CD4-positive, alpha-beta T cell (primary cell): ENCODE results near the gene H6PD. TPM values are rescaled to one million over a fixed set of nuclear protein-coding genes. Genes with fewer than 3 reads are reported as not detected.

Experiments
- ATAC-seq: fragments of 200-7000 bp; cut with Tn5 transposase; one replicate; pipeline ENCODE4 v1.10.0; 2022; ENCODE audit warnings: mild to moderate bottlenecking; ENCODE audit not compliant: poor library complexity
- CTCF ChIA-PET: fragments of 350-600 bp; sonication (Branson Sonifier 250); formaldehyde crosslinking; loops from one replicate; lab custom pipeline; 2021; ENCODE audit warnings: antibody characterized with exemption, inconsistent platforms; lab: Charles Lee
- POLR2A ChIA-PET: fragments of 350-600 bp; sonication (Branson Sonifier 250); formaldehyde crosslinking; loops from one replicate; lab custom pipeline; 2021; ENCODE audit warnings: antibody characterized with exemption, inconsistent platforms; lab: Charles Lee
- DNase-seq, 14 experiments: peaks; one replicate each; pipeline ENCODE4 v3.0.0-alpha.2; 2013 to 2020; ENCODE audit warnings: mixed read lengths in 2 of 14
- H3K27ac ChIP-seq, 2 donors: one replicate each; pipeline versions ENCODE4 v1.5.1 to v1.7.0; 2013; ENCODE audit warnings: low read length in 2 of 2, low read depth in 1 of 2, mild to moderate bottlenecking in 1 of 2
- H3K27me3 ChIP-seq, 2 experiments: 1 replicate in 1 of 2; 2 replicates in 1 of 2; pipeline versions ENCODE4 v1.6.1 to v1.7.0; 2013; ENCODE audit warnings: low read length in 2 of 2, control low read depth in 1 of 2, mild to moderate bottlenecking in 1 of 2, moderate library complexity in 1 of 2; ENCODE audit not compliant: insufficient read depth in 2 of 2, control insufficient read depth in 1 of 2
- H3K36me3 ChIP-seq: one replicate; pipeline ENCODE4 v1.6.1; 2013; ENCODE audit warnings: low read length, control low read depth; ENCODE audit not compliant: insufficient read depth
- H3K4me1 ChIP-seq: one replicate; pipeline ENCODE4 v1.6.1; 2013; ENCODE audit warnings: low read length, control low read depth; ENCODE audit not compliant: insufficient read depth
- H3K4me3 ChIP-seq: one replicate; pipeline ENCODE4 v1.5.1; 2013; ENCODE audit warnings: mild to moderate bottlenecking, low read length, moderate library complexity
- H3K9me3 ChIP-seq, 2 experiments: 1 replicate in 1 of 2; 2 replicates in 1 of 2; pipeline versions ENCODE4 v1.6.1 to v1.7.0; 2013; ENCODE audit warnings: low read length in 2 of 2, mild to moderate bottlenecking in 2 of 2, control low read depth in 1 of 2, moderate library complexity in 1 of 2; ENCODE audit not compliant: control insufficient read depth in 1 of 2, insufficient read depth in 1 of 2
- H3K27ac Mint-ChIP-seq: one replicate; pipeline ENCODE4 v1.8.0; 2020; ENCODE audit warnings: mixed read lengths
- H3K27me3 Mint-ChIP-seq: one replicate; pipeline ENCODE4 v1.8.0; 2021; ENCODE audit warnings: mixed read lengths
- H3K36me3 Mint-ChIP-seq: one replicate; pipeline ENCODE4 v1.8.0; 2021; ENCODE audit warnings: low read depth, mixed read lengths
- H3K4me1 Mint-ChIP-seq: one replicate; pipeline ENCODE4 v1.8.0; 2021; ENCODE audit warnings: low read depth, mixed read lengths
- H3K4me3 Mint-ChIP-seq: one replicate; pipeline ENCODE4 v1.8.0; 2020; ENCODE audit warnings: mild to moderate bottlenecking, mixed read lengths
- H3K9me3 Mint-ChIP-seq: one replicate; pipeline ENCODE4 v1.8.0; 2020; ENCODE audit warnings: mixed read lengths
- CTCF ChIP-seq: fragments of 200-600 bp; IDR thresholded peaks from one replicate; pipeline ENCODE4 v1.8.0; 2022; ENCODE audit warnings: antibody characterized with exemption, mild to moderate bottlenecking
- intact Hi-C, 2 experiments: fragments of 100-400 bp; cut with DNase I in 1 of 2; cut with micrococcal nuclease in 1 of 2; formaldehyde crosslinking; loops; one replicate each; pipeline versions ENCODE4 v1.15.1 to v1.9.0; 2023 to 2025; cut with DNase I, micrococcal nuclease
- total RNA-seq, 174 experiments: library from RNA in 2 of 174; stranded (reverse) in 2 of 174; gene quantifications; one replicate each; pipeline ENCODE4 v1.2.3 and lab custom pipeline; 2021 to 2026

H6PD gene
- total RNA-seq, 2 experiments from 2014 or later: 13.6 to 13.9 TPM

GRCh38 chr1:9258629-9259028 is 24.1 kb downstream of the H6PD start:
- DNase-seq: no peak
- no peaks in the 10 kb centered on the region for H3K9me3 ChIP-seq
- intact Hi-C loops: no loop called here
- no peaks in the 10 kb centered on the region for H3K27me3 ChIP-seq
- CTCF ChIA-PET: no interaction called here
- Mint-ChIP-seq H3K27ac (no peak overlapping the region), H3K4me1 (peaks cover 42% of the 10 kb centered on the region), H3K4me3 (no peak overlapping the region), H3K36me3 (peaks cover 59% of the 10 kb centered on the region), H3K27me3 (no peaks in the 10 kb centered on the region), H3K9me3 (no peaks in the 10 kb centered on the region)
- no peak overlapping the region for H3K4me3 ChIP-seq
- POLR2A ChIA-PET: no interaction called here
- TF ChIP-seq CTCF: no peak
- peaks cover 6% of the 10 kb centered on the region for H3K4me1 ChIP-seq
- no peak overlapping the region for H3K27ac ChIP-seq
- peaks cover 23% of the 10 kb centered on the region for H3K36me3 ChIP-seq
- ATAC-seq: no peak

DNA sequence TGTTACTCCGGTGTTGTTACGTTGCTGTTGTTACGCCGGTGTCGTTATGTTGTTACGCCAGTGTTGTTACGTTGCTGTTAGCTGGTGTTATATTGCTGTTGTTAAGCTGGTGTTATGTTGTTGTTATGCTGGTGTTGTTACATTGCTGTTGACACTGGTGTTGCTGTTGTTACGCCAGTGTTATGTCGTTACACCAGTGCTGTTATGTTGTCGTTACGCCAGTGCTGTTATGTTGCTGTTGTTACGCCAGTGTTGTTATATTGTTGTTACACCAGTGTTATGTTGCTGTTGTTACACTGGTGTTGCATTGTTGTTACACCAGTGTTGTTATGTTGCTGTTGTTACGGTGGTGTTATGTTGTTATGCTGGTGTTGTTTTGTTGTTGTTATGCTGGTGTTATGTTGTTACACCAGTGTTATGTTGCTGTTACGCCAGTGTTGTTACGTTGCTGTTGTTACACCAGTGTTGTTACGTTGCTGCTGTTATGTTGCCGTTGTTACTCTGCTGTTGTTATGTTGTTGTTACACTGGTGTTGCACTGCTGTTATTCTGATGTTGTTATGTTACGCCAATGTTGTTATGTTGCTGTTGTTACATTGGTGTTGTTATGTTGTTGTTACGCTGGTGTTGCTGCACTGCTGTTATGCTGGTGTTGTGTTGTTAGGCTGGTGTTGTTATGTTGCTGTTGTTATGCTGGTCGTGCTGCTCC is 25.6 kb downstream of the H6PD start:
- no peak for DNase-seq
- no peak for ATAC-seq
- H3K27me3 ChIP-seq: no peaks in the 10 kb centered on the region

DNA sequence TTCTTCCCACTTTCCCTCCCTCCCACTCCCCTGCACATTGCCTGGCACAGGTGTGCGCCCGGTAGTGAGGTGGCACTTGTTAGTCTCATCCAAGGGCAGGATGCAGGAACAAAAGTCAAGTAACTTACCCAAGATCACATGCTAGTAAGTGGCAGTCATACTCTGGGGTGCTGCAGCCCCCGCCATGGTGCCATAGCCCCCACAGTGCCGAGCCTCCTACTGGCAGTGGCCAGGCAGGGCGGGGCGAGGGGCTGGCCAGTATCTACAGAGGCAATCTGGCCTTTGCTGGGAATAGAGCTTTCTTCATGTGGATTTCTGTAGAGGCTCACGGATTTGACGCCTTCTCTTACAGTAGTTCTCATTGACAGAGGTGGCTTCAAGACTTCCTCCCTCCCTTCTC is 26.9 kb downstream of the H6PD start:
- Mint-ChIP-seq H3K9me3 (no peaks in the 10 kb centered on the region), H3K27me3 (no peaks in the 10 kb centered on the region), H3K4me3 (no peak overlapping the region), H3K4me1 (peaks cover 30% of the 10 kb centered on the region), H3K27ac (no peak overlapping the region), H3K36me3 (peaks cover 69% of the 10 kb centered on the region)
- Histone ChIP-seq H3K27ac (no peak overlapping the region), H3K36me3 (peaks cover 37% of the 10 kb centered on the region), H3K4me1 (peaks cover 4% of the 10 kb centered on the region), H3K27me3 (no peaks in the 10 kb centered on the region), H3K9me3 (no peaks in the 10 kb centered on the region), H3K4me3 (no peak overlapping the region)
- CTCF ChIA-PET: no interaction called here
- no peak for DNase-seq
- intact Hi-C loops: no loop called here
- POLR2A ChIA-PET: no interaction called here
- no peak for TF ChIP-seq CTCF
- no peak for ATAC-seq

More for the DNA sequence above, 25.6 kb downstream of the H6PD start:
- no peak overlapping the region for H3K4me3 Mint-ChIP-seq
- Histone ChIP-seq H3K36me3 (peaks cover 37% of the 10 kb centered on the region), H3K9me3 (no peaks in the 10 kb centered on the region), H3K4me1 (peaks cover 6% of the 10 kb centered on the region), H3K27ac (no peak overlapping the region), H3K4me3 (no peak overlapping the region)
- intact Hi-C loops: no loop called here
- H3K27me3 Mint-ChIP-seq: no peaks in the 10 kb centered on the region
- TF ChIP-seq CTCF: no peak
- H3K4me1 Mint-ChIP-seq: peaks cover 30% of the 10 kb centered on the region
- ChIA-PET POLR2A (no interaction called here), CTCF (no interaction called here)
- no peak overlapping the region for H3K27ac Mint-ChIP-seq
- H3K9me3 Mint-ChIP-seq: no peaks in the 10 kb centered on the region
- peaks cover 67% of the 10 kb centered on the region for H3K36me3 Mint-ChIP-seq
